GM10266 (cell line): Measurements from ENCODE around the gene MTRFR.
A peak's percentile ranks its signal among the peaks of the same experiment; 100 is the strongest.

Experiments
- DNase-seq: peaks from one replicate; pipeline ENCODE4 v3.0.0; 2012; ENCODE audit errors: extremely low spot score
- CTCF ChIP-seq: IDR thresholded peaks from 2 replicates; pipeline ENCODE4 v1.5.1; 2012; ENCODE audit warnings: mild to moderate bottlenecking, low read depth; ENCODE audit not compliant: control insufficient read depth, insufficient read depth; ENCODE audit errors: missing control alignments

MTRFR gene

GRCh38 chr12:123268850-123269249, 35.6 kb downstream of the MTRFR start:
- no peak for TF ChIP-seq CTCF
- no peak for DNase-seq

GRCh38 chr12:123269395-123269892, 36.2 kb downstream of the MTRFR start:
- TF ChIP-seq CTCF = peak; percentile 1
- peak; percentile 77 for DNase-seq

- no peak for TF ChIP-seq CTCF
- no peak for DNase-seq
Measured at GRCh38 chr12:123269896-123270213, 36.6 kb downstream of the MTRFR start.

GRCh38 chr12:123270214-123271000, 37.2 kb downstream of the MTRFR start:
- peak; percentile 52 for DNase-seq
- peak; percentile 3 for TF ChIP-seq CTCF

- peak; percentile 95 for DNase-seq
- peak; percentile 90 for TF ChIP-seq CTCF
Measured at GRCh38 chr12:123271001-123271668, 37.9 kb downstream of the MTRFR start.

- TF ChIP-seq CTCF = no peak
Measured at GRCh38 chr12:123273166-123273565, 39.9 kb downstream of the MTRFR start.

GRCh38 chr12:123278101-123278627, 44.9 kb downstream of the MTRFR start:
- DNase-seq = peak; percentile 81

More at GRCh38 chr12:123273166-123273565, 39.9 kb downstream of the MTRFR start:
- DNase-seq = no peak

More at GRCh38 chr12:123278101-123278627, 44.9 kb downstream of the MTRFR start:
- TF ChIP-seq CTCF = no peak
